A549 (cell line): ENCODE results near the gene RXRG. TPM values are rescaled to one million over a fixed set of nuclear protein-coding genes. Genes with fewer than 3 reads are reported as not detected.

Source experiments
- ATAC-seq, 2 experiments: fragments of 200-7000 bp in 1 of 2; fragments of >200 bp in 1 of 2; cut with Nextera tagmentation in 1 of 2; cut with Tn5 transposase in 1 of 2; 3 replicates each; pipeline versions ENCODE4 v1.8.0 to v1.9.1; 2018 to 2020; ENCODE audit warnings: mild to moderate bottlenecking in 1 of 2, moderate library complexity in 1 of 2
- CTCF ChIA-PET: fragments of 300-600 bp; sonication (Branson Sonifier 250); formaldehyde crosslinking; extraction: SDS; loops from one replicate; lab custom pipeline; 2021; ENCODE audit warnings: antibody characterized with exemption, inconsistent platforms; lab: Yijun Ruan, JAX
- POLR2A ChIA-PET: fragments of 350-600 bp; formaldehyde crosslinking; extraction: SDS; loops from one replicate; lab custom pipeline; 2021; ENCODE audit warnings: antibody characterized with exemption, inconsistent platforms; lab: Yijun Ruan, JAX
- DNase-seq, 2 experiments: peaks; one replicate each; pipeline versions ENCODE4 v3.0.0 to v3.0.0-alpha.2; 2011 to 2016; ENCODE audit warnings: low read depth in 1 of 2, low spot score in 1 of 2
- FAIRE-seq: peaks from 2 replicates; lab custom pipeline; 2011; peaks lifted over from hg19 to GRCh38; lab: Jason Lieb, UNC
- H3K27ac ChIP-seq, 2 experiments: fragments of >200 bp; sonication (Bioruptor Twin); formaldehyde crosslinking; 3 replicates each; pipeline ENCODE4 v1.5.1; 2016 to 2017
- H3K4me1 ChIP-seq: fragments of >200 bp; sonication (Bioruptor Twin); formaldehyde crosslinking; 3 replicates; pipeline ENCODE4 v1.6.1; 2016
- H3K4me2 ChIP-seq: fragments of >200 bp; sonication (Bioruptor Twin); formaldehyde crosslinking; 3 replicates; pipeline ENCODE4 v1.6.1; 2016
- H3K4me3 ChIP-seq: fragments of >200 bp; sonication (Bioruptor Twin); formaldehyde crosslinking; 3 replicates; pipeline ENCODE4 v1.5.1; 2016
- H3K9me3 ChIP-seq: fragments of >200 bp; sonication (Bioruptor Twin); formaldehyde crosslinking; 3 replicates; pipeline ENCODE4 v1.6.1; 2016
- BHLHE40 ChIP-seq: IDR thresholded peaks from 2 replicates; pipeline ENCODE4 v1.6.1; 2012; ENCODE audit warnings: low read depth, low read length, inconsistent platforms
- CHD4 ChIP-seq: fragments of 200-600 bp; sonication (generic); IDR thresholded peaks from 2 replicates; pipeline ENCODE4 v1.6.1; 2016; ENCODE audit warnings: antibody characterized with exemption, mild to moderate bottlenecking, borderline replicate concordance
- EHMT2 ChIP-seq: fragments of 200-600 bp; sonication (generic); IDR thresholded peaks from 2 replicates; pipeline ENCODE4 v1.6.1; 2016; ENCODE audit warnings: antibody characterized with exemption, low read depth, mild to moderate bottlenecking, moderate library complexity
- ESRRA ChIP-seq: fragments of 150-350 bp; IDR thresholded peaks from 2 replicates; pipeline ENCODE4 v1.6.1; 2014; ENCODE audit warnings: mild to moderate bottlenecking, low read length, borderline replicate concordance
- GATA3 ChIP-seq: IDR thresholded peaks from 2 replicates; pipeline ENCODE4 v1.6.1; 2012; ENCODE audit warnings: borderline replicate concordance
- HEYL ChIP-seq: fragments of 250-450 bp; sonication (Bioruptor Pico); IDR thresholded peaks from 2 replicates; pipeline ENCODE4 v1.8.0; 2021; ENCODE audit warnings: mild to moderate bottlenecking, moderate library complexity
- HOXA7 ChIP-seq: fragments of 250-450 bp; sonication (Bioruptor Pico); IDR thresholded peaks from 2 replicates; pipeline ENCODE4 v1.5.0; 2020; ENCODE audit warnings: mild to moderate bottlenecking, moderate library complexity
- HOXB5 ChIP-seq: fragments of 250-450 bp; sonication (Bioruptor Pico); IDR thresholded peaks from 2 replicates; pipeline ENCODE4 v1.5.0; 2020; ENCODE audit warnings: mild to moderate bottlenecking, moderate library complexity
- MAFK ChIP-seq: fragments of 450-650 bp; IDR thresholded peaks from 2 replicates; pipeline ENCODE4 v1.6.1; 2014; ENCODE audit not compliant: partially characterized antibody
- NFE2L2 ChIP-seq: fragments of 150-350 bp; conservative IDR thresholded peaks from 2 replicates; pipeline ENCODE4 v1.6.1; 2014; ENCODE audit warnings: low read length
- NPAS2 ChIP-seq: fragments of 250-450 bp; sonication (Bioruptor Pico); IDR thresholded peaks from 2 replicates; pipeline ENCODE4 v1.8.0; 2022; ENCODE audit warnings: mild to moderate bottlenecking, moderate library complexity, borderline replicate concordance
- NR3C1 ChIP-seq: fragments of >200 bp; sonication (Bioruptor Twin); formaldehyde crosslinking; IDR thresholded peaks from 3 replicates; pipeline ENCODE4 v1.6.1; 2017
- POLR2AphosphoS2 ChIP-seq: conservative IDR thresholded peaks from 2 replicates; pipeline ENCODE4 v1.6.1; 2012; ENCODE audit warnings: low read length, improper control_type of control experiment, inconsistent platforms
- RARB ChIP-seq: fragments of 250-450 bp; sonication (Bioruptor Pico); IDR thresholded peaks from 2 replicates; pipeline ENCODE4 v1.8.0; 2021; ENCODE audit warnings: mild to moderate bottlenecking, moderate library complexity
- RNF2 ChIP-seq: fragments of 200-600 bp; sonication (generic); IDR thresholded peaks from 2 replicates; pipeline ENCODE4 v1.6.1; 2016; ENCODE audit warnings: low read depth, mild to moderate bottlenecking, antibody characterized with exemption, moderate library complexity, borderline replicate concordance
- ZSCAN20 ChIP-seq: fragments of 250-450 bp; sonication (Bioruptor Pico); IDR thresholded peaks from 2 replicates; pipeline ENCODE4 v1.8.0; 2022; ENCODE audit warnings: mild to moderate bottlenecking, moderate library complexity
- WGBS: methylation state at CpG from one replicate; pipeline ENCODE4 v1.1.6; 2017; ENCODE audit errors: missing lambda C conversion rate; 5-methylcytosine and 5-hydroxymethylcytosine counted together
- polyA plus RNA-seq, 4 experiments: library from polyadenylated mRNA; depleted of rRNA in 3 of 4; stranded (reverse); fragments of >200 nt; fragmentation: RNase III in 1 of 4; extraction: RNeasy Plus Mini Kit Qiagen cat#74134 plus additional on column Dnase treatment in 1 of 4; gene quantifications; 2 replicates in 3 of 4; 3 replicates in 1 of 4; pipeline ENCODE4 v1.2.3, GENCODE V29; 2011 to 2017
- TF ChIP-seq, protein P1 (sequence below): fragments of >200 bp; sonication (Bioruptor Twin); formaldehyde crosslinking; IDR thresholded peaks from 3 replicates; pipeline ENCODE4 v1.6.1; 2016
- TF ChIP-seq, protein P2 (sequence below): fragments of 250-450 bp; sonication (Bioruptor Pico); IDR thresholded peaks from 2 replicates; pipeline ENCODE4 v1.5.0; 2020; ENCODE audit warnings: low read depth, mild to moderate bottlenecking, moderate library complexity
- TF ChIP-seq, protein P3 (sequence below): fragments of 450-650 bp; IDR thresholded peaks from 2 replicates; pipeline ENCODE4 v1.6.1; 2014; ENCODE audit warnings: antibody characterized with exemption
- TF ChIP-seq, protein P4 (sequence below): fragments of 250-450 bp; sonication (Bioruptor Pico); IDR thresholded peaks from 2 replicates; pipeline ENCODE4 v1.5.0; 2021; ENCODE audit warnings: mild to moderate bottlenecking, moderate library complexity, borderline replicate concordance
- TF ChIP-seq, protein P5 (sequence below): IDR thresholded peaks from 2 replicates; pipeline ENCODE4 v1.6.1; 2012
- TF ChIP-seq, protein P6 (sequence below): fragments of 150-350 bp; IDR thresholded peaks from 2 replicates; pipeline ENCODE4 v1.6.1; 2014; ENCODE audit warnings: low read depth, mild to moderate bottlenecking, low read length

RXRG gene
- polyA plus RNA-seq, 2 of the 4 experiments (the other 2 are of a cell fraction): not detected

DNA sequence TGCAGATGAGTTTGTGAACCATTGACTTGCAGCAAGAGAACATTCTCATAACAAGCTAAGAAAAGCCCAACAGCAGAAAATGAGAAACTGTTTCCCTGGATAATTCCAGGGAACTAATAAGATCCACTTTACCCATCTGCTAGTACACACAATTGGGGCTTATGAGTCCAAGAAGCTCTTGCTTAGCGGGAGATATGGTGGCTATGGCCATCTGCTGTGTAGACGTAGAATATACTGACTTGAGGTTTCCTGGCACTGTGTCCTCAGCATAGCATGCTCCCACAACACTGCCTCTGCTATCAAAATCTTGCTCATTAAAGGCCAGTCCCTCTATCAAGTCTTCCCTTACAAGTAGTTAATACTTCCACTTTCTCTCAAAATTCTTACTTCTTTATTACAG is 6.8 kb upstream of the RXRG start:
- Histone ChIP-seq H3K4me2 (no peak overlapping the region), H3K9me3 (no peaks in the 10 kb centered on the region), H3K4me1 (no peaks in the 10 kb centered on the region), H3K4me3 (no peak overlapping the region)
- FAIRE-seq (no peak), ATAC-seq (no peak)
- WGBS: 30% methylated on average over 2 of the region's 2 CpGs
- POLR2A ChIA-PET: no interaction called here
- no peak for TF ChIP-seq NFE2L2
- TF ChIP-seq, protein P1, sequence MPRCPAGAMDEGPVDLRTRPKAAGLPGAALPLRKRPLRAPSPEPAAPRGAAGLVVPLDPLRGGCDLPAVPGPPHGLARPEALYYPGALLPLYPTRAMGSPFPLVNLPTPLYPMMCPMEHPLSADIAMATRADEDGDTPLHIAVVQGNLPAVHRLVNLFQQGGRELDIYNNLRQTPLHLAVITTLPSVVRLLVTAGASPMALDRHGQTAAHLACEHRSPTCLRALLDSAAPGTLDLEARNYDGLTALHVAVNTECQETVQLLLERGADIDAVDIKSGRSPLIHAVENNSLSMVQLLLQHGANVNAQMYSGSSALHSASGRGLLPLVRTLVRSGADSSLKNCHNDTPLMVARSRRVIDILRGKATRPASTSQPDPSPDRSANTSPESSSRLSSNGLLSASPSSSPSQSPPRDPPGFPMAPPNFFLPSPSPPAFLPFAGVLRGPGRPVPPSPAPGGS: no peak
- TF ChIP-seq, protein P2, sequence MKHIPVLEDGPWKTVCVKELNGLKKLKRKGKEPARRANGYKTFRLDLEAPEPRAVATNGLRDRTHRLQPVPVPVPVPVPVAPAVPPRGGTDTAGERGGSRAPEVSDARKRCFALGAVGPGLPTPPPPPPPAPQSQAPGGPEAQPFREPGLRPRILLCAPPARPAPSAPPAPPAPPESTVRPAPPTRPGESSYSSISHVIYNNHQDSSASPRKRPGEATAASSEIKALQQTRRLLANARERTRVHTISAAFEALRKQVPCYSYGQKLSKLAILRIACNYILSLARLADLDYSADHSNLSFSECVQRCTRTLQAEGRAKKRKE (CRISPR knock-in tag): no peak
- TF ChIP-seq BHLHE40: no peak
- TF ChIP-seq, protein P3, sequence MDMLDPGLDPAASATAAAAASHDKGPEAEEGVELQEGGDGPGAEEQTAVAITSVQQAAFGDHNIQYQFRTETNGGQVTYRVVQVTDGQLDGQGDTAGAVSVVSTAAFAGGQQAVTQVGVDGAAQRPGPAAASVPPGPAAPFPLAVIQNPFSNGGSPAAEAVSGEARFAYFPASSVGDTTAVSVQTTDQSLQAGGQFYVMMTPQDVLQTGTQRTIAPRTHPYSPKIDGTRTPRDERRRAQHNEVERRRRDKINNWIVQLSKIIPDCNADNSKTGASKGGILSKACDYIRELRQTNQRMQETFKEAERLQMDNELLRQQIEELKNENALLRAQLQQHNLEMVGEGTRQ: no peak
- TF ChIP-seq RARB (CRISPR knock-in tag): no peak
- no peak for TF ChIP-seq GATA3
- TF ChIP-seq NR3C1: no peak
- no peak for TF ChIP-seq MAFK
- no peak for TF ChIP-seq EHMT2
- TF ChIP-seq ZSCAN20 (CRISPR knock-in tag): no peak
- TF ChIP-seq, protein P4, sequence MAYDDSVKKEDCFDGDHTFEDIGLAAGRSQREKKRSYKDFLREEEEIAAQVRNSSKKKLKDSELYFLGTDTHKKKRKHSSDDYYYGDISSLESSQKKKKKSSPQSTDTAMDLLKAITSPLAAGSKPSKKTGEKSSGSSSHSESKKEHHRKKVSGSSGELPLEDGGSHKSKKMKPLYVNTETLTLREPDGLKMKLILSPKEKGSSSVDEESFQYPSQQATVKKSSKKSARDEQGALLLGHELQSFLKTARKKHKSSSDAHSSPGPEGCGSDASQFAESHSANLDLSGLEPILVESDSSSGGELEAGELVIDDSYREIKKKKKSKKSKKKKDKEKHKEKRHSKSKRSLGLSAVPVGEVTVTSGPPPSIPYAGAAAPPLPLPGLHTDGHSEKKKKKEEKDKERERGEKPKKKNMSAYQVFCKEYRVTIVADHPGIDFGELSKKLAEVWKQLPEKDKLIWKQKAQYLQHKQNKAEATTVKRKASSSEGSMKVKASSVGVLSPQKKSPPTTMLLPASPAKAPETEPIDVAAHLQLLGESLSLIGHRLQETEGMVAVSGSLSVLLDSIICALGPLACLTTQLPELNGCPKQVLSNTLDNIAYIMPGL (CRISPR knock-in tag): no peak
- TF ChIP-seq RNF2: no peak
- TF ChIP-seq CHD4: no peak
- TF ChIP-seq, all 56 proteins: peak for 0
- CTCF ChIA-PET: interaction anchor here (1.3 kb wide), 2 partner anchors 48 to 142 kb away, joined by 3 read pairs; no protein-coding TSS in a partner anchor
- no peak for DNase-seq
- no peak overlapping the region for H3K27ac ChIP-seq

DNA sequence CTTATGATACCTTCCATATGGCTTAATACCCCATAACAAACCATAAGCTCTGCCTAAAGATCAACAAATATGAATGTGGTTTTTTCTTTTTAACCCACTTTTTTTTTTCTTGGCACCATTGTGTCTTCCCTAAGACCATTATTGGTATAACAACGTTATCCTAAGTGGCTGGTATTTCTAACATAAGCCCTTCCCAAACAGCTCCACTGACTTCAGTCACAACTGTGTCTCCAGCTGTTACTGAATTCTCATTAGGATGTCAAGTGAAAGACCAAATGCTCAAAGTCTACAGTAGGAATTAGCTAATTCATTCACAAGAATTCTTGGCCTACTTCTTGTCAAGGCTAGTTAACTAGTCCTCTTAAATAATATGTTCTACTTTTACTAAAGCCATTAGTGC is 4.2 kb upstream of the RXRG start:
- ChIA-PET CTCF (interaction anchor here (0.6 to 1.0 kb wide), 2 partner anchors 144 to 299 kb away, joined by 3 read pairs; no protein-coding TSS in a partner anchor), POLR2A (no interaction called here)
- no peaks in the 10 kb centered on the region for H3K9me3 ChIP-seq
- TF ChIP-seq ESRRA (no peak), HEYL (CRISPR knock-in tag) (no peak), HOXB5 (no peak), NPAS2 (CRISPR knock-in tag) (no peak), POLR2AphosphoS2 (no peak), HOXA7 (CRISPR knock-in tag) (no peak)
- TF ChIP-seq, protein P5, sequence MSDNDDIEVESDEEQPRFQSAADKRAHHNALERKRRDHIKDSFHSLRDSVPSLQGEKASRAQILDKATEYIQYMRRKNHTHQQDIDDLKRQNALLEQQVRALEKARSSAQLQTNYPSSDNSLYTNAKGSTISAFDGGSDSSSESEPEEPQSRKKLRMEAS: no peak
- TF ChIP-seq, protein P6, sequence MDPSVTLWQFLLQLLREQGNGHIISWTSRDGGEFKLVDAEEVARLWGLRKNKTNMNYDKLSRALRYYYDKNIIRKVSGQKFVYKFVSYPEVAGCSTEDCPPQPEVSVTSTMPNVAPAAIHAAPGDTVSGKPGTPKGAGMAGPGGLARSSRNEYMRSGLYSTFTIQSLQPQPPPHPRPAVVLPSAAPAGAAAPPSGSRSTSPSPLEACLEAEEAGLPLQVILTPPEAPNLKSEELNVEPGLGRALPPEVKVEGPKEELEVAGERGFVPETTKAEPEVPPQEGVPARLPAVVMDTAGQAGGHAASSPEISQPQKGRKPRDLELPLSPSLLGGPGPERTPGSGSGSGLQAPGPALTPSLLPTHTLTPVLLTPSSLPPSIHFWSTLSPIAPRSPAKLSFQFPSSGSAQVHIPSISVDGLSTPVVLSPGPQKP: no peak
- 0% methylated on average over 1 of the region's 1 CpG for WGBS
- DNase-seq: no peak
- no peak overlapping the region for H3K4me3 ChIP-seq
- H3K4me1 ChIP-seq: no peaks in the 10 kb centered on the region
- no peak overlapping the region for H3K27ac ChIP-seq
- FAIRE-seq: no peak
- no peak for ATAC-seq
- H3K4me2 ChIP-seq: no peak overlapping the region
